ENCODE measurements around the gene TWF1. TPM values are rescaled to one million over a fixed set of nuclear protein-coding genes. Genes with fewer than 3 reads are reported as not detected.

The TWF1 gene
- polyA plus RNA-seq, 1 donor = 25.1 TPM

Other genes starting within 250 kb of the TWF1 start
- gene PUS7L, start 47.5 kb downstream of the TWF1 start, polyA plus RNA-seq (ENCODE audit: insufficient read length) = 7.5 TPM
- 8.8 TPM for gene IRAK4, start 47.4 kb downstream of the TWF1 start, polyA plus RNA-seq (ENCODE audit: insufficient read length)
- 8.5 TPM for gene TMEM117, start 29.8 kb upstream of the TWF1 start, polyA plus RNA-seq (ENCODE audit: insufficient read length)